HG03025 (cell line): Measurements from ENCODE around the gene ITPR1.

Experiments used
- ATAC-seq: cut with Tn5 transposase; IDR thresholded peaks from one replicate; pipeline ENCODE4 v1.9.1; 2021; ENCODE audit warnings: mild to moderate bottlenecking, moderate library complexity; ENCODE audit not compliant: unreplicated experiment, low FRiP score

The ITPR1 gene

DNA sequence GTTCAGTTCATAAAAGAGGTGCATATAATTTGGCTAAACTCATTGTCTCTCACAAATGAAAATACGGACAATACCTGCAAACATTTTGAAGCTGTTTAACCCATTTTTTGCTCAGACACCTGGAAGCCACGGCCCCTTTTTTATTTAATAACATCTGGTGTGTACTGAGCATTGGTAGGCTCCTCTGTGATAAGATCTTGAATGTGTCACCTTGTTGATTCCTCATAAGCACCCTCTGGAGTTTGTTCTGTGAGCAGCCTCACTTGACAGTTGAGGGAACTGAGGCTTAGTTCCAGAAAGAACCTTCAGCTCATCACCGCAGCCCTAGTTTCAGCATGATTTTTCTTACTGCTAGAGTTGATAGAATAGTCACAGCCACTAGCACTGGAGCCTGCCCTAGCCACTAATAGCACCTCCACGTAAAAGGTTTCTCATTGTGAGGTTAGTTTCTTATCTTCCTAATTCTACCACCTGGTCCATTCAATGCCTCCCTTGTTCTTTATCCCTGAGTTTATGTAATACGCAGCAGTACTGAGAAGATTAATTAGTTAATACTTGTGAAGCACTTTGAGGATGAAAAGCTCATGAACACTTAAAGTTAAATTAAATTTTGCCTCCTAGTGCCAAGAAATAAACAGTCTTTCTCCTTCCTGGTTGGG, 71.9 kb downstream of the ITPR1 start:
- no peak for ATAC-seq

DNA sequence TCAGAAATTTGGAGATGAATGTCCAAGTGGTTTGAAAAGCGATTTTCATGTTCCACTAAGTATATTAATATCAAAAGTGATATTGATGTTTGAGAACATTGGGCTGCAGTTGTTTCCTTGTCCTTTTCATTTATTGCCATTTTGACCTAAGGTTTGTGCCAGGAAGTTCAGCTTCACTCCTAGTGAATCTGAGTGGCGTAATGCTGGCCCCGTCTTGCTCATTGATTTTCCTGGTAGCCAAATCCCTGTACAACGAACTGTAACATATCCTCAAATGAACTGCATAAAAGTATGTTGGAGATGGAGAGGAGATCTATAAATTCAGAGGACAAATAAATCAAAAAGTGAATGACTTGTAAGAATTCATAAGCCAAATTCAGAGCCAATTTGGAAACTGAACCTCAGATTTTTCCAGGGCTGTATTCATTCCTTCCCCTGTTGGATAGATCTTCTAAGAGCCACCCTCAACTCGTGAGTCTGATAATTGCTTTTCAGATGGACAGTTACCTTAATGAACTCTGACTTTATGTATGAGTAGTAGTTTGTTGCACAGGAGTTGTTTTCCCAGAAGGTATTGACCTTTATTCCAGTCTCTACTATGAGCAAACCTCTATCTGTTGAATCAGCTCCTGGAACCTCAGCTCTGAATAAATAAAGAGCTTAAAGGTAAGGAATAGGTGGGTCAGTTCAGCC, 72.8 kb downstream of the ITPR1 start:
- no peak for ATAC-seq

DNA sequence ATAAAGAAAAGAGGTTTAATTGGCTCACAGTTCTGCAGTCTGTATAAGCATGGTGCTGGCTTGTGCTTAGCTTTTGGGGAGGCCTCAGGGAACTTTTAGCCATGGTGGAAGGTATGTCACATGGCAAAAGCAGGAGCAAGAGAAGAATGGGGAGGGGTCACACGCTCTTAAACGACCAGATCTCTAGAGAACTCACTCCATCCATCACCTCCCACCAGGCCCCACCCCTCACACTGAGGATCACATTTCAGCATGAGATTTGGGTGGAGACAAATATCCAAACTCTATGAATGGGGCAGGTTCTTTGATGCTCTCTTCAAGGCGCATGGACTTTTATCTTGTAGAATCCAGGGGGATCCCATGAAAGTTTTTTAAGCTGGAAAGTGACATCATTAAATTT, 75.7 kb downstream of the ITPR1 start:
- no peak for ATAC-seq

DNA sequence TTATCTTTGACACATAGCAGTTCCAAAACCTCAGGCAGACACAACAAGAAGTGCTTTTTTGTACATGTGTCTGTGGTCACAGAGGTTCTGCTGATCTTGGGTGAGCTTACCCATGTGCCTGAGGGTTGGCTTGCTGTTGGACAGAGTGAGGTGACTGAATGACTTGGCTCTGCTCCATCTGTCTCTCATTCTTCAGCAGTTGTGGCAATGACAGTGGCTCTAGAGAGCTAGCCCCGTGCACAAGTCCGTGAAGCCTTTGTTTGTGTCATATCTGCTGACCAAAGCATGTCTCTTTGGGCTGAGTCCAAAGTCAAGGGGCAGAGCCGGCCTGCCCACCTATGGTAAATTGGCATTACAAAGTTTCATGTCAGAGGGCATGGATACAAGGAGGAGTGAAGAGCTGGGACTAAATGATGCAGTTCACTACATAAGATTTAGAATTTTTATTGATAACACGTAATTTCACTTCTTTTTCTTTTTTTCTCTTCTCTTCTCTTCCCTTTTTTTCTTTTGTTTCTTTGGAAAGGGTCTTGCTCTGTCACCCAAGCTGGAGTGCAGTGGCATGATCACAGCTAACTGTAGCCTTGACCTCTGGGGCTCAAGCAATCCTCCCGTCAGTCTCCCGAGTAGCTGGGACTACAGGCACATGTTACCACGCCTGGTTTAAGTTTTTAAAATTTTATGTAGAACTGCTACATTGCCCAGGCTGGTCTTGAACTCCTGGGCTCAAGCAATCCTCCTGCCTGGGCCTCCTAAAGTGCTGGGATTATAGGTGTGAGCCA, 77.9 kb downstream of the ITPR1 start:
- ATAC-seq = no peak

DNA sequence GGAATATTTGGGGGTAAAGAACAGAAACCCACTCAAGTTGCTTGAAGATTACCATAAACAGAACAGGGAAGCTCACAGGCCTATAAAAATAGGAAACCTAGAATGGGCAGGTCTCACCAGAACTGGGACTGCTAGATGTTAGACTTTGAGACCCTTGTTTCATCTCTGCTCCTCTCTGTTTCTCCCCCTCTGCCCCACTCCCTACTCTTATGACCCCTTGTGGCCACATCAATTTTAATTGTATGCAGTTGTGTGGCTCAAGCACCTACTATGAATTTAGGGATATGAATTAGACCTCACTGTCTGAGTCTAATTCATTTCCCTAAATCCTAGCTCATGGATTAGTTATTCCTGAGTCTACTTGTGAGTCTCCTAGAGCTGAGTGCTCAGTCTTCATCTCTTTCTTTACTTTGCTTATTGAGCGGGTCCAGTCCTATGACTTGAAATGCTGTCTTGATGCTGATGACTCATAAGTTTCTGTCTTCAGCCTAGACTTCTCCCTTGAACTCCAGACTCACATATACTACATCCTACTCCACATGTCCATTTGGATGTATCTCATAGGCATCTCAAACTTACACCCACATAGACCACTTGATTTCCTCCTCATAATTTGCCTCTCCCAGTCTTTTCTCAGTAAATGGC, 78.7 kb downstream of the ITPR1 start:
- ATAC-seq = no peak

DNA sequence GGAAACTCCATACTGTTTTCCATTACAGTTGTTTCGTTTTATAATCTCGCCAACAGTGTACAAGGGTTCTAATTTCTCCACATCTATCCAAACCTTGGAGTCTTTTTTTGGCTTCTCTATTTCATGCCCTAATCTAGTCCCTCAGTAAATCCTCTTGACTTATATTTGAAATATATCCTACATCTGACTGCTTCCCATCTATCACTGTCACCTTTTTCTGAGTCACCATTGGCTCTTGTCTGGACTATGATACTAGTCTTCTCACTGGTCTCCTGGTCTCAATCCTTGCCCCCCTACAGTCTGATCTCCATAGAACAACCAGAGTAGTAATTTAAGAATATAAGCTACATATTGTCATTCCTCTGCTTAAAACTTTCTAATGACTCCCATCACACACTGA, 80.0 kb downstream of the ITPR1 start:
- no peak for ATAC-seq

DNA sequence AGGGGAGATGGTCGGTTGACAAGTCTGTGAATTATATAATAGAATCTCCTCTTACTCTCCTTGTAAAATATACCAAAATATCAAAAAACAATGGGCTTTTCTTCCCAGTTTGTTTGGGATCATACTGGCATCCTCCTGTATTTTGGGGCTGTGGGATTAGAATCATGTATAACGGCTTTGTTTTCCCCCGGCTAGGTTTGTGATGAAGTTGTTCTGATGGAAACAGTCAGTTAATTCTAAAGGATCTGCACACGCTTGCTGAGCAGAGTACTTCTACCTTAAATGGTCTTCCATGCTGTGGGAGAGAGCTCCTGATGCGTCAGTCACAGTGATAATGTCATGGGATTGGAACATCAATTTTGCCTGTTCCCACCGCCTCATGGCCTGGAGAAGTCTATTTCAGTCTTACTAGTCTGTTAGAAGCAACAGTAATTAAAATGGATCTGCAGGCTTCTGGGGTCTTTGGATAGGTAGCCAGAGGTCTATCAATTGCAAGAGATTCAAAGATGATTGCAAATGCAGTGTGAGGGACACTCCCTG, 81.3 kb downstream of the ITPR1 start:
- no peak for ATAC-seq

DNA sequence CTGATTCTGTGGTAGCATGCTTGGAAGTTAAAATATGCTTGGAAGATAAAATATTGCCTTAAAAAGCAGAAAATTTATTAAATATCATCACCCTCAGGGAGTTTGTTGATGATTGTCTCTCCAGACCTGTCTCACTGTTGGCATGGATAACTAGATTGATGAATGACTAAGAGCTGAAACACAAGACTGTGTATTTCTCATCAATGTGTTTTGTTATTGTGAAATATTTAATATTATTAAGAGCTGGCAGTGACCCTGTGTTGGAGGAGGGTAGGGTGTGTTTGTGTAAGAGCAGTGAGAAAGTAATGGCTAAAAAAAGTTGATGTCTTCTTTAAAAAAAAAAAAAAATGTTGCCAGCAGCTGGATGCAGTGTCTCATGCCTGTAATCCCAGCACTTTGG, 82.2 kb downstream of the ITPR1 start:
- ATAC-seq = no peak

DNA sequence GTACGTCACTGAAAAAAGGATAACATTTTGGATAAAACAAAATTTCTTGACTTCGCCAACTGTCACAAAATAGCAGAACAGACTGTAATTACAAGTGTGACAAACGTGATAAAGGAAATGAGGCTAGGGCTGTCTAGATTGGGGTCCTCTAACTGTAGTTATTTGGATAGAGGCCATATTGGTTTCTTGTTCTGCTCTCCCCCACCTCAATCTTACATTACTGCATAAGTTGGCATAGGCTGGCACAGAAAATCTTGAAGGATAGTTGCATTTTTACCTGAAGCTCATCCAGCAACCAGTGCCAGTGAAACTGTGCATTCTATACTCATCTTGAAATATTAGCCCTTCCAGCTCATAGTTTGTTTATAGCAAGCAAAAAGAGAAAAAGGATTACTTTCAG, 84.6 kb downstream of the ITPR1 start:
- ATAC-seq = no peak

DNA sequence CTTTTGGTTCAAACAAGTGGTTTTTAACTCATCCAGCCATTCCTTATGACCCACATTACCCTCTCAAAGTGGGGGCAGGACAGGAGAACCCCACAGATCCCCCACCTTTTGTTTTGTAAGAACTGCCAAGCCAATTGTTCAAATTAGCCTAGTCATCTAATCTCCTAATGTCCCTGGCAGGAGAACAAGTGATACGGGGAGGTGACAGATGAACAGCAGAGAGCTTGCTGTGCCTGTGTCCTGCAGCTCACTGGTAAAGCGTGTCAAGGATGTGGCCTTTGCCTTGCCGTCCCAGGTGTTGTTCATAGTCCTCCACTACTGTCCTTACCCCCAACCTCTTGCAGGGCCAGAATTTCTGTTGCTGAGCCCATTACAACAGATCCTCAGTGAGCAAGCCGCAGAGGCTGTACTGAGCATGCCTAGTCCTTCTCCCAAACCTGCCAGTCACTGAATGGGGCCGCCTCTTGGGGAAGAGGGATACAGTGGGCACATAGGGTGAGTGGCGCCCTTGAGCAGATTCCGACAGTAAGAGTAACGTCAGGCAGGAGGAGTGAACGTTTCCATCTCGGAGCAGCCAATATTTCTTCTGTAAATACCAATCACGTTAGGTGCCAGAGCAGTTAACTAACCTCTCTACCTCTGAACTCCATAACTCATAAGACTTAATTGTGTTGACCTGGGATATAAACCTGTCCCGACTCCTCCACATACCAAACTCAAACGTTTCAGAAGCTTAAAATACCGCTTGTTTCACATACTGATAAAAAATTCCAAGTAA, 87.4 kb downstream of the ITPR1 start:
- no peak for ATAC-seq

DNA sequence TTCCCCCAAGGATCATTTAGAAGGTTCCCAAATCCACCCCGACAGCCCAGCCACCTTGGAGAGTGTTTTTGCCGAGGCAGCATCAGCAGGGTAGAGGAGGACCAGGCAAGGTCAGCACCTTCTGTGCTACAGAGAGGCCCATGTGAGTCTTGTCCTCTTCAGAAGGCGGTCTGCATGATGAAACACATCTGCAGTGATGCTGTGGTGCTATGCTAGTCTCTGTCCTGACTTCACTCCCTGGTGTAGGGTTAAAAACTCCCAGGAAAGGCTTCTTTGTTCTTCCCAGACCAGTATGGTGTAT, 87.9 kb downstream of the ITPR1 start:
- no peak for ATAC-seq

DNA sequence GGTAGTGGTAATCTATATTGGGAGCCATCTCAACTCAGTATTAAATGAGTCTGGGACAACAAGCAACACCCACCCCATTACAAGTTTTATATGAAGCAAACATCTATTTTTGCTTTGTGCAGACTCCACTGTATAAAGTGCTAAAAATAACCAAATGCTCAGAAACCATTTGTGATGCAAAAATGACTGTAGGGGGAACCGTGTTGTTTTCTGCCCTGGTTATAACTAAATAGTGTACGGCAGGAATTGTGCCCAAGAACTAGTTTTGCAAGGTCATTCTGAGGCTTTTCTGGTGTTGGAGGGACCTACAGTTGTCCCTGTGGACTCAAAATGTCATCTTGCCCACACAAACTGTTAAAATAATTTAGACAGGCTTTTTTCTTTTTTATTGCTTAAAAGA, 88.3 kb downstream of the ITPR1 start:
- no peak for ATAC-seq

DNA sequence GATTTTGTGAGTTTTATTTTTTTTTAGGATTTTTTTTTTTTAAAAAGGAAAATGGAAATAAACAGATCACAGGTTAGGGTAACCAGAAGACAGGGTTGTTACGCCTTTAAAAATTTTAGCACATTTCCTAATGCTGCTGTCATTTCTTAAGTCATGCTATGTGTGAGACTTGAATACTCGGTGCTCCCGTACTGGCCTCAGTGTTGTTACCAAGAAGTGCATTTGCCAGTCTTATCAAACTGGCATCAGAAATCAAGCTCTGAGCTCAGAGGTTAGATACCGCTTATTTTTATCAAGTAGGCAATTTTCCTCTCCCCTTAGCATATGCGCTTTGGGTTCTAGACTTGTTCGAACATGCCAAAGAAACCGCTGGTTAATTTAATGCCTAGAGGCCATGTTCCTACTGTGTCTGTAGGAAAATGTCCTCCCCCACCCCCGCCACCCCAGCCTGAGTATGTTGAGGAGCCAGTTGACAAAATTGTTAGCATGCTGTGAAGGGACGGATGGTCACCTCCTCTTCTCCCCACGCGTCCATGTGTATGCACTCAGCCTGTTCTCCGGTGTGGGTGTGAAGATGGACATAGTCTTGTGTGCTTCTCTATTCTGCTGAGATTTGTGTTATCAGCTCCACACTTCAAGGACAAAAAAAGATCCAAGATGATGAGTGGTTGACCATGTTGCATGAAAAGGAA, 88.9 kb downstream of the ITPR1 start:
- no peak for ATAC-seq

DNA sequence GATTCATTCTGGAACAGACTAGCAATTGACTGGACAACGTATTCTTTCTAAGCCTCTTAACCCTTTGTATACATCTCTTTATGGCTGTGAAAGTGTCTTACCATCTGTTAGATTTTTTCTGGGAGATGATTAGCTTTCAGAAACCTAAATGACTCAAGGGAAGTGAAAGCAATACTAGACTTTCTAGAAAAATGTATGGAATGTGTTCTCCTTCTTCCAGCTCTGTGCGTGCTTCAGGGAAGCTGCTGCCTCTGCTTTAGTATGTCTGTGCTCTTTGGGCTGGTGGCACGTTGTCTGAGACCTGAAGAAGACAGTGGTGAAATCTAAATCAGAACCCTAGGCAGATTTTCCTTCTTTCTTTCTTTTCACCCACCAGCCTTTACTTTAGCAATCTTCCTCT, 89.5 kb downstream of the ITPR1 start:
- ATAC-seq = no peak

DNA sequence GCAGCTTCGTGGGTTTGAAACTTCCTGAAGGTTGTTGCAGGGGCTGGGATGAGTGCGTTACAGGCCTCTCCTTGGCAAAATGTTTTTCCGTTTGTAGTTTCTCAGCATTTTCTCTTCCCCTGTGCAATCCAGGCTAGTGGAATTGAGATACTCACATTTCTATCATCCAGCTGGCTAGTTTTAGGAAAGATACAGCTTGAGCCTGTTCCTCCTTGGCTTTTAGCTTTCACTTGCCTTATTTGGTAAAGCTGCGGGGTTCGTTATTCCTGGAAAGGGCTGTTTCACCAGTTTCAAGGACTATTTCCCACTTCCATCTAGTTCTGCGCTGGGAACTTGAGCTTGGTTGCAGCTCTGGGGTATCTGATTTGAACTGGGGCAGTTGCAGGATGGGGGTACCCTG, 90.3 kb downstream of the ITPR1 start:
- ATAC-seq = no peak

DNA sequence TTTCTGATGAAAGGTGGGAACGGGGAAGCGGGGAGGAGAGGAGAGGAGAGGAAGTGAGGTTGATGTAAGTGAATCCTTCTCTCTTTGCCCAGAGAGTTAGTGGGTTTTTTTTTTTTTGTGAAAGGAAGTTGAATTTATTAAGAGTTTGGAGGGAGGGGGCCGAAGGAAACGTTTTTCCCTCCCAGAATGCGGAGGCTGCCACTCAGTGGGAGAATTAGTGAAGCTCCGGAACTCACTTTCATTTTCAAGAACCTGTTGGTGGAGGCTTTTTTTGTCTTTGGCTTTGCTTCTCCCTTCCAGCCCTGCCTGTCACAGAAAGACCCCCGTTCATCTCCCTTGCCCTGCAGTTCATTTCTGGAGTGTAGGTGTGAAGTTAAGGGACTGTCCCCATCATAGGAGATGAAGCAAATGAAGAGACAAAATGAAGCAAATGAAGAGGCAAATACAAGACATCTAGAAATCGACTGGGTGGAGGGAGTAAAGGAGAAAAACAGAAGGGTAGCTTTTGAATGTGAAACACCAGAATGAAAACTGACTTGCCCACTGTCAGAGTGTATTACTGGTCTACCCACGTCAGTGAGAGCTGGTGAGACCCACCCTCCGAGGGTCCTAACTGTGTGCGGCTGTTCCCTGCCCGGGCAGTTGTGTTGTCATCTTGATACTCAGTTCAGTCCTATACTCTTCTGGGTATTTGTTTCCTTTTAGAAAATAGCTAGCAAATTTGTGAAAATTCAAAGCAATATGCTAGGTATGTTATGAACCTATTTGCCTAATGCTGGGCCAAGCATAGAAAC, 91.5 kb downstream of the ITPR1 start:
- ATAC-seq = no peak

DNA sequence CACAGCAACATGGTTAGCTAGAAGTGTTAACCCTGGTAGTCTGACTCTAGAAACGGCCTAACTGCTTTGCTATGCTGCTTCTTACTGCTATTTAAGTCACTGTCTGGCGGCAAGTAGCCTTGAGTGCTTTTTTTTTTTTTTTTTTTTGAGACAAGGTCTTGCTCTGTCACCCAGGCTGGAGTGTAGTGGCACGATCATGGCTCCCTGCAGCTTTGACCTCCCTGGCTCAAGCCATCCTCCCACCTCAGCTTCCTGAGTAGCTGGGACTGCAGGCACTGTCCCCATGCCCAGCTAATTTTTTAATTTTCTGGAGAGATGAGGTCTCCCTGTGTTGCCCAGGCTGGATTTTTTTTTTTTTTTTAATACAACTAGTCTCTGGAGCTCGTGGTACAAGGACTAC, 93.2 kb downstream of the ITPR1 start:
- no peak for ATAC-seq

DNA sequence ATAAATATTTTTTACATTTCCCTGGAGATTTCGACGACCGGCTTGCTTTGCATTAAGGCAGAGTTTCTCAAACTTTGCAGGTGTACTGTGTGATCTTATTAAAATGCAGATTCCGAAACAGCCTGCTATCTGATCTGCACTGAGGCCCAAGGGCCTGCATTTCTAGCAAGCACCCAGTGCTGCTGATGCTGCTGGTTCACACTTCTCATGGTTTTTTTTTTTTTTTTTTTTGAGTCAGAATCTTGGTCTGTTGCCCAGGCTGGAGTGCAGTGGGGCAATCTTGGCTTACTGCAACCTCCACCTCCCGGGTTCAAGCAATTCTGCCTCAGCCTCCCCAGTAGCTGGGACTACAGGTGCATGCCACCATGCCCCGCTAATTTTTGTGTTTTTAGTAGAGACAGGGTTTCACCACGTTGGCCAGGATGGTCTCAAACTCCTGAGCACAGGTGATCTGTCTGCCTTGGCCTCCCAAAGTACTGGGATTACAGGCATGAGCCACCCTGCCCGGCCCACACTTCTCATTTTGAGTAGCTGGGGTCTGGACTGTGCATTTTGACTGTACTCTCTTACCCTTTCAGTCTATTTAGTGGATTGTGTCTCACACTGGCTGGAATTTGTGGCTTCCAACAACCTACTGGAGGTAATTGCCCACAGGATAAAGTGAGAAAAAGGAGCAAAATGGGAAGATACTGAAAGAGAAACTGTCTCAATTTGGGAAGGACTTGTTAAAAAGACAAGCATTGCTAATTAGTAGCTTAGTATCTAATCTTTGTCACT, 94.1 kb downstream of the ITPR1 start:
- no peak for ATAC-seq

DNA sequence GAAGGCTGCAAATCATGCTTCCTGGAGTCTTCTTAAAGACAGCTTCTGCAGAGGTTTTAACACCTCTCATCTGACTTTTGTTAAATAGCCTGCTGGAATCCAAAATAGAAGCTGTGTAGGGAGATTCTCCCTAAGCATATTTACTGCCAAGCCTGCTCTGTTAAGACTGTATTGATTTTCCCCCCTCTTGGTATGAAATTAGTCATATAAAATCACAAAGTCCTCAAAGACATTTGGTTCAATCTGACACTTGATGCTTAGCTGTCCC, 94.6 kb downstream of the ITPR1 start:
- no peak for ATAC-seq
